Activated gamma-delta T cell (primary cell): ENCODE data around the gene SERPIND1.

ENCODE experiments used
- DNase-seq: peaks from one replicate; lab custom pipeline; 2025; lab: John Stamatoyannopoulos, UW

SERPIND1 gene

GRCh38 chr22:20775342-20775895 is 1.5 kb downstream of the SERPIND1 start:
- no peak for DNase-seq

- DNase-seq, result no peak
Measured at GRCh38 chr22:20776624-20777405, 2.9 kb downstream of the SERPIND1 start.

- no peak for DNase-seq
Measured at GRCh38 chr22:20777420-20778177, 3.7 kb downstream of the SERPIND1 start.

- no peak for DNase-seq
Measured at GRCh38 chr22:20779014-20779817, 5.3 kb downstream of the SERPIND1 start.

- no peak for DNase-seq
Measured at GRCh38 chr22:20779818-20780158, 5.9 kb downstream of the SERPIND1 start.

- DNase-seq, result no peak
Measured at GRCh38 chr22:20781272-20781990, 7.5 kb downstream of the SERPIND1 start.

GRCh38 chr22:20782083-20782482 is 8.2 kb downstream of the SERPIND1 start:
- no peak for DNase-seq

GRCh38 chr22:20782596-20783299 is 8.8 kb downstream of the SERPIND1 start:
- no peak for DNase-seq

- DNase-seq, result no peak
Measured at GRCh38 chr22:20783300-20783673, 9.4 kb downstream of the SERPIND1 start.

- DNase-seq, result no peak
Measured at GRCh38 chr22:20783844-20784723, 10.2 kb downstream of the SERPIND1 start.

GRCh38 chr22:20785415-20785814 is 11.5 kb downstream of the SERPIND1 start:
- no peak for DNase-seq

- no peak for DNase-seq
Measured at GRCh38 chr22:20786048-20786447, 12.1 kb downstream of the SERPIND1 start.

GRCh38 chr22:20786536-20786979 is 12.6 kb downstream of the SERPIND1 start:
- no peak for DNase-seq

GRCh38 chr22:20787223-20787622 is 13.3 kb downstream of the SERPIND1 start:
- no peak for DNase-seq

- no peak for DNase-seq
Measured at GRCh38 chr22:20787746-20788626, 14.1 kb downstream of the SERPIND1 start.

- no peak for DNase-seq
Measured at GRCh38 chr22:20788627-20789344, 14.9 kb downstream of the SERPIND1 start.

GRCh38 chr22:20792221-20792965 is 18.5 kb downstream of the SERPIND1 start:
- DNase-seq, result no peak
